ENCODE data around the gene KREMEN2.
A peak's percentile ranks its signal among the peaks of the same experiment; 100 is the strongest.

The KREMEN2 gene

GRCh38 chr16:2964475-2965336 is 631 bp downstream of the KREMEN2 start:
- DNase-seq (ENCODE audit: low read depth in 2 of 2): peak in 1 of 2 donors; percentile 47

GRCh38 chr16:2966043-2966807 is 2.1 kb downstream of the KREMEN2 start:
- DNase-seq (ENCODE audit: low read depth in 2 of 2): no peak

- no peak for DNase-seq (ENCODE audit: low read depth in 2 of 2)
Measured at GRCh38 chr16:2966808-2967191, 2.7 kb downstream of the KREMEN2 start.

GRCh38 chr16:2967211-2967631 is 3.1 kb downstream of the KREMEN2 start:
- DNase-seq (ENCODE audit: low read depth in 2 of 2): no peak

- no peak for DNase-seq (ENCODE audit: low read depth in 2 of 2)
Measured at GRCh38 chr16:2967721-2968161, 3.7 kb downstream of the KREMEN2 start.

- no peak for DNase-seq (ENCODE audit: low read depth in 2 of 2)
Measured at GRCh38 chr16:2968368-2968737, 4.3 kb downstream of the KREMEN2 start.

- peak; percentile 71 to 79 for DNase-seq (ENCODE audit: low read depth in 2 of 2)
Measured at GRCh38 chr16:2968738-2969544, 4.9 kb downstream of the KREMEN2 start, which contains the start of gene PAQR4. TSS of gene PAQR4 (plus strand) at chr16:2969348. CDS start at chr16:2969675, 327 bp downstream.

- peak; percentile 77 to 83 for DNase-seq (ENCODE audit: low read depth in 2 of 2)
Measured at GRCh38 chr16:2969545-2970521, 5.8 kb downstream of the KREMEN2 start.

- DNase-seq (ENCODE audit: low read depth in 2 of 2): no peak
Measured at GRCh38 chr16:2970563-2970962, 6.5 kb downstream of the KREMEN2 start.

GRCh38 chr16:2971134-2971984 is 7.3 kb downstream of the KREMEN2 start:
- DNase-seq (ENCODE audit: low read depth in 2 of 2): no peak

- no peak for DNase-seq (ENCODE audit: low read depth in 2 of 2)
Measured at GRCh38 chr16:2971985-2972784, 8.1 kb downstream of the KREMEN2 start.

GRCh38 chr16:2973093-2973492 is 9.0 kb downstream of the KREMEN2 start:
- no peak for DNase-seq (ENCODE audit: low read depth in 2 of 2)

- no peak for DNase-seq (ENCODE audit: low read depth in 2 of 2)
Measured at GRCh38 chr16:2973605-2974318, 9.7 kb downstream of the KREMEN2 start.

- no peak for DNase-seq (ENCODE audit: low read depth in 2 of 2)
Measured at GRCh38 chr16:2974319-2975056, 10.4 kb downstream of the KREMEN2 start.

GRCh38 chr16:2975161-2975795 is 11.2 kb downstream of the KREMEN2 start:
- no peak for DNase-seq (ENCODE audit: low read depth in 2 of 2)

- DNase-seq (ENCODE audit: low read depth in 2 of 2): no peak
Measured at GRCh38 chr16:2976201-2976600, 12.1 kb downstream of the KREMEN2 start.

- no peak for DNase-seq (ENCODE audit: low read depth in 2 of 2)
Measured at GRCh38 chr16:2976673-2977072, 12.6 kb downstream of the KREMEN2 start.

All from stimulated activated CD4-positive, alpha-beta T cell treated with anti-CD3 and anti-CD28 coated beads, Interleukin-15, amount 100 ng/mL, for 48 hours (primary cell).